SU-DHL-6 (cell line): ENCODE results near the gene SULF2.

Experiments used
- H2AFZ ChIP-seq: fragments of 200-600 bp; sonication (generic); 2 replicates; pipeline ENCODE4 v1.6.1; 2014; ENCODE audit warnings: low read depth, mild to moderate bottlenecking, moderate library complexity, mixed read lengths, antibody characterized with exemption, low read length; ENCODE audit not compliant: severe bottlenecking
- H3F3A ChIP-seq: fragments of 200-600 bp; shearing (Covaris generic); 2 replicates; pipeline ENCODE4 v1.6.0; 2016; ENCODE audit warnings: antibody characterized with exemption, mild to moderate bottlenecking; ENCODE audit not compliant: insufficient read depth
- H3K27ac ChIP-seq: fragments of 200-600 bp; sonication (generic); 2 replicates; pipeline ENCODE4 v1.5.1; 2016; ENCODE audit warnings: low read depth, mild to moderate bottlenecking, low read length, moderate library complexity, mixed read lengths
- H3K27me3 ChIP-seq: fragments of 200-600 bp; sonication (generic), shearing (Covaris generic); 2 replicates; pipeline ENCODE4 v1.6.0; 2014; ENCODE audit warnings: mild to moderate bottlenecking, low read length
- H3K36me3 ChIP-seq: fragments of 200-600 bp; sonication (generic); 2 replicates; pipeline ENCODE4 v1.6.1; 2014; ENCODE audit warnings: mild to moderate bottlenecking, low read length, mixed read lengths
- H3K4me2 ChIP-seq: fragments of 300-600, 200-600 bp; shearing (Covaris generic), sonication (generic); 2 replicates; pipeline ENCODE4 v1.6.0; 2014; ENCODE audit warnings: low read length, low read depth, mild to moderate bottlenecking; ENCODE audit not compliant: poor library complexity, severe bottlenecking
- H3K4me3 ChIP-seq: fragments of 200-600 bp; sonication (generic); 2 replicates; pipeline ENCODE4 v1.5.1; 2014; ENCODE audit warnings: antibody characterized with exemption, low read length, mild to moderate bottlenecking, mixed read lengths; ENCODE audit not compliant: insufficient read depth, poor library complexity, severe bottlenecking
- H3K79me2 ChIP-seq: fragments of 200-600 bp; sonication (generic); 2 replicates; pipeline ENCODE4 v1.6.1; 2014; ENCODE audit warnings: mild to moderate bottlenecking, low read length, moderate library complexity; ENCODE audit not compliant: insufficient read depth
- H3K9ac ChIP-seq: fragments of 200-600 bp; sonication (generic); 2 replicates; pipeline ENCODE4 v1.7.0; 2014; ENCODE audit warnings: mild to moderate bottlenecking, low read length
- H3K9me2 ChIP-seq: fragments of 200-600 bp; sonication (generic); replicated peaks from 2 replicates; pipeline ENCODE4 v1.6.1; 2014; ENCODE audit warnings: low read length; ENCODE audit not compliant: insufficient read depth
- H3K9me3 ChIP-seq: fragments of 200-600 bp; sonication (generic); 2 replicates; pipeline ENCODE4 v1.6.1; 2014; ENCODE audit warnings: low read length, mixed read lengths; ENCODE audit not compliant: insufficient read depth
- H4K20me1 ChIP-seq: fragments of 200-600 bp; sonication (generic); 2 replicates; pipeline ENCODE4 v1.6.1; 2014; ENCODE audit warnings: low read depth, mild to moderate bottlenecking, antibody characterized with exemption, low read length, moderate library complexity, mixed read lengths
- EZH2phosphoT487 ChIP-seq: fragments of 200-600 bp; sonication (generic), shearing (Covaris generic); conservative IDR thresholded peaks from 2 replicates; pipeline ENCODE4 v1.6.1; 2018; ENCODE audit warnings: mild to moderate bottlenecking, antibody characterized with exemption, low read length, moderate library complexity, mixed read lengths
- TF ChIP-seq, protein P1 (sequence below): fragments of 200-600 bp; sonication (generic); IDR thresholded peaks from one replicate; pipeline ENCODE4 v1.5.1; 2017; ENCODE audit warnings: antibody characterized with exemption, mild to moderate bottlenecking, low read length, moderate library complexity; ENCODE audit not compliant: insufficient read depth, poor library complexity, severe bottlenecking

Gene SULF2

DNA sequence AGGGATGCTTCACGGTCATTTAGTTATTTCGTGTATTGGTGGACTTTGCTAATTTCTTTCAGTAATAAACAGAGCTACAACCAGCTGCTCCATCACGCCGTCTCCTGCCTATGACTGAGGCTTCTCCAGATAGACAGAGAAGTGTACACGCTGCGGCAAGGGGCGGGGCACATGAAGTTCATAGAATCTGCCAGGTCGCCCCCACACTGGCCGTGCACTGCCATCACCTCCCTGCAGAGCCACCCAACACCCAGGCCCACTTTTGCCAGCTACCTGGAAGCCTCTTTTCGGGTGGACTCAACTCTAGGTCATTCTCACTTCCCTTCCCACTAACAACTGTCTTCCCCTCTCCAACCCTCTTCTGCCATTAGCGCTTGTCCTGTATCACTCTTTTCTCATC lies 88.4 kb downstream of the SULF2 start:
- Histone ChIP-seq H3K27me3 (no peaks in the 10 kb centered on the region), H3K9me3 (no peaks in the 10 kb centered on the region), H2AFZ (no peak overlapping the region), H3K9ac (no peak overlapping the region), H3F3A (no peaks in the 10 kb centered on the region), H3K79me2 (no peaks in the 10 kb centered on the region), H4K20me1 (no peaks in the 10 kb centered on the region), H3K4me2 (no peak overlapping the region), H3K27ac (no peak overlapping the region), H3K4me3 (no peak overlapping the region), H3K36me3 (no peaks in the 10 kb centered on the region), H3K9me2 (no peaks in the 10 kb centered on the region)
- TF ChIP-seq EZH2phosphoT487 = no peak
- TF ChIP-seq, protein P1, sequence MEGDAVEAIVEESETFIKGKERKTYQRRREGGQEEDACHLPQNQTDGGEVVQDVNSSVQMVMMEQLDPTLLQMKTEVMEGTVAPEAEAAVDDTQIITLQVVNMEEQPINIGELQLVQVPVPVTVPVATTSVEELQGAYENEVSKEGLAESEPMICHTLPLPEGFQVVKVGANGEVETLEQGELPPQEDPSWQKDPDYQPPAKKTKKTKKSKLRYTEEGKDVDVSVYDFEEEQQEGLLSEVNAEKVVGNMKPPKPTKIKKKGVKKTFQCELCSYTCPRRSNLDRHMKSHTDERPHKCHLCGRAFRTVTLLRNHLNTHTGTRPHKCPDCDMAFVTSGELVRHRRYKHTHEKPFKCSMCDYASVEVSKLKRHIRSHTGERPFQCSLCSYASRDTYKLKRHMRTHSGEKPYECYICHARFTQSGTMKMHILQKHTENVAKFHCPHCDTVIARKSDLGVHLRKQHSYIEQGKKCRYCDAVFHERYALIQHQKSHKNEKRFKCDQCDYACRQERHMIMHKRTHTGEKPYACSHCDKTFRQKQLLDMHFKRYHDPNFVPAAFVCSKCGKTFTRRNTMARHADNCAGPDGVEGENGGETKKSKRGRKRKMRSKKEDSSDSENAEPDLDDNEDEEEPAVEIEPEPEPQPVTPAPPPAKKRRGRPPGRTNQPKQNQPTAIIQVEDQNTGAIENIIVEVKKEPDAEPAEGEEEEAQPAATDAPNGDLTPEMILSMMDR = no peak

GRCh38 chr20:47694021-47694818 lies 91.1 kb downstream of the SULF2 start:
- H3K9ac ChIP-seq = no peak overlapping the region
- no peaks in the 10 kb centered on the region for H3K36me3 ChIP-seq
- H4K20me1 ChIP-seq = no peaks in the 10 kb centered on the region
- TF ChIP-seq, protein P1 = no peak
- H3K4me3 ChIP-seq = no peak overlapping the region
- H3K27ac ChIP-seq = no peak overlapping the region
- H3K27me3 ChIP-seq = no peaks in the 10 kb centered on the region
- no peak overlapping the region for H2AFZ ChIP-seq
- H3K4me2 ChIP-seq = no peak overlapping the region
- H3K9me2 ChIP-seq = no peaks in the 10 kb centered on the region
- H3K9me3 ChIP-seq = no peaks in the 10 kb centered on the region
- H3K79me2 ChIP-seq = no peaks in the 10 kb centered on the region
- no peaks in the 10 kb centered on the region for H3F3A ChIP-seq

GRCh38 chr20:47691625-47692024 lies 93.7 kb downstream of the SULF2 start:
- Histone ChIP-seq H3K36me3 (no peaks in the 10 kb centered on the region), H3K4me2 (no peak overlapping the region), H3K9ac (no peak overlapping the region), H4K20me1 (no peaks in the 10 kb centered on the region), H3K9me3 (no peaks in the 10 kb centered on the region), H3K27ac (no peak overlapping the region), H3K4me3 (no peak overlapping the region), H3F3A (no peaks in the 10 kb centered on the region), H3K27me3 (no peaks in the 10 kb centered on the region), H2AFZ (no peak overlapping the region), H3K79me2 (no peaks in the 10 kb centered on the region), H3K9me2 (no peaks in the 10 kb centered on the region)
- TF ChIP-seq, protein P1 = no peak
- TF ChIP-seq EZH2phosphoT487 = no peak
